ENCODE data around the gene DDX5.

The DDX5 gene

GRCh38 chr17:64505340-64506200 lies 519 bp downstream of the DDX5 start:
- H3K4me3 ChIP-seq (replicated peaks; ENCODE audit: low read depth, low read length): peak overlapping the region; percentile 98
- no peak for TF ChIP-seq CTCF (IDR thresholded peaks at IDR 0.05; ENCODE audit: low read depth, low read length, missing control alignments)
- DNase-seq (ENCODE audit: extremely low read depth, low read depth): peak; percentile 57

GRCh38 chr17:64504769-64505339 lies 1.2 kb downstream of the DDX5 start:
- no peak for TF ChIP-seq CTCF (IDR thresholded peaks at IDR 0.05; ENCODE audit: low read depth, low read length, missing control alignments)
- peak overlapping the region; percentile 98 for H3K4me3 ChIP-seq (replicated peaks; ENCODE audit: low read depth, low read length)
- DNase-seq (ENCODE audit: extremely low read depth, low read depth): no peak

- no peak for DNase-seq (ENCODE audit: extremely low read depth, low read depth)
Observed at GRCh38 chr17:64503821-64504768, 2.0 kb downstream of the DDX5 start.

GRCh38 chr17:64503341-64503740 lies 2.7 kb downstream of the DDX5 start:
- TF ChIP-seq CTCF (IDR thresholded peaks at IDR 0.05; ENCODE audit: low read depth, low read length, missing control alignments): no peak
- peak overlapping the region; percentile 98; the same call in 1 of the 2 replicates for H3K4me3 ChIP-seq (replicated peaks; ENCODE audit: low read depth, low read length)

More at GRCh38 chr17:64503821-64504768, 2.0 kb downstream of the DDX5 start:
- no peak for TF ChIP-seq CTCF (IDR thresholded peaks at IDR 0.05; ENCODE audit: low read depth, low read length, missing control alignments)
- peak overlapping the region; percentile 98 for H3K4me3 ChIP-seq (replicated peaks; ENCODE audit: low read depth, low read length)

GRCh38 chr17:64502809-64503208 lies 3.3 kb downstream of the DDX5 start:
- DNase-seq (ENCODE audit: extremely low read depth, low read depth): no peak
- TF ChIP-seq CTCF (IDR thresholded peaks at IDR 0.05; ENCODE audit: low read depth, low read length, missing control alignments): no peak
- no peak overlapping the region for H3K4me3 ChIP-seq (replicated peaks; ENCODE audit: low read depth, low read length)

More at GRCh38 chr17:64503341-64503740, 2.7 kb downstream of the DDX5 start:
- no peak for DNase-seq (ENCODE audit: extremely low read depth, low read depth)

- no peak overlapping the region for H3K4me3 ChIP-seq (replicated peaks; ENCODE audit: low read depth, low read length)
- DNase-seq (ENCODE audit: extremely low read depth, low read depth): no peak
- TF ChIP-seq CTCF (IDR thresholded peaks at IDR 0.05; ENCODE audit: low read depth, low read length, missing control alignments): no peak
Observed at GRCh38 chr17:64502021-64502420, 4.1 kb downstream of the DDX5 start.
